HCT116 (cell line): ENCODE measurements around the gene ANKRD63. TPM values are rescaled to one million over a fixed set of nuclear protein-coding genes. Genes with fewer than 3 reads are reported as not detected.

ENCODE experiments used
- ATAC-seq: fragments of 200-7000 bp; cut with Tn5 transposase; 2 replicates; pipeline ENCODE4 v1.9.1; 2020; ENCODE audit warnings: mild to moderate bottlenecking, moderate library complexity
- BruUV-seq: library from RNA; stranded (reverse); fragments of 400-500 nt; replicated peaks from 2 replicates; lab custom pipeline; 2021; lab: Mats Ljungman, UMichigan
- CTCF ChIA-PET: fragments of 300-600 bp; sonication (Branson Sonifier 250); formaldehyde crosslinking; loops from one replicate; lab custom pipeline; 2021; ENCODE audit warnings: antibody characterized with exemption; lab: Charles Lee
- POLR2A ChIA-PET: fragments of 300-600, 350-600 bp; sonication (Branson Sonifier 250); formaldehyde crosslinking; loops from one replicate; lab custom pipeline; 2021; ENCODE audit warnings: antibody characterized with exemption; lab: Charles Lee
- RAD21 ChIA-PET, 2 experiments: fragments of 300-600 bp; sonication (Branson Sonifier 250); formaldehyde crosslinking; loops; one replicate each; lab custom pipeline; 2023; ENCODE audit warnings: low total read pairs in 2 of 2; ENCODE audit not compliant: uncharacterized antibody in 2 of 2, unreplicated experiment in 2 of 2, low non-redundant PET in 1 of 2; lab: Charles Lee
- DNase-seq: peaks from one replicate; pipeline ENCODE4 v3.0.0-alpha.2; 2010; ENCODE audit warnings: low read depth, low spot score
- H2AFZ ChIP-seq: fragments of 200-600 bp; shearing (Covaris generic), sonication (generic); 2 replicates; pipeline ENCODE4 v1.6.1; 2017; ENCODE audit warnings: low read depth, mixed run types, mixed read lengths, antibody characterized with exemption, low read length; ENCODE audit not compliant: poor library complexity, severe bottlenecking
- H3K27ac ChIP-seq: 2 replicates; pipeline ENCODE4 v1.5.1; 2012; ENCODE audit warnings: low read depth, low read length
- H3K27me3 ChIP-seq: fragments of 200-600 bp; sonication (generic); 2 replicates; pipeline ENCODE4 v1.6.1; 2016; ENCODE audit warnings: mixed run types, low read length, mixed read lengths; ENCODE audit not compliant: insufficient read depth
- H3K36me3 ChIP-seq, 2 experiments: fragments of 200-500 bp in 1 of 2; fragments of 200-600 bp in 1 of 2; sonication (Bioruptor generic) in 1 of 2; sonication (generic) in 1 of 2; 2 replicates each; pipeline versions ENCODE4 v1.5.1 to v1.6.1; 2014 to 2016; ENCODE audit warnings: low read length in 2 of 2, inconsistent platforms in 1 of 2, mixed read lengths in 1 of 2, mixed run types in 1 of 2; ENCODE audit not compliant: insufficient read depth in 2 of 2, control insufficient read depth in 1 of 2
- H3K4me1 ChIP-seq, 2 experiments: fragments of 200-600 bp in 1 of 2; sonication (generic) in 1 of 2; 2 replicates each; pipeline versions ENCODE4 v1.5.1 to v1.6.1; 2012 to 2017; ENCODE audit warnings: low read length in 2 of 2, inconsistent platforms in 1 of 2, mild to moderate bottlenecking in 1 of 2, mixed read lengths in 1 of 2, mixed run types in 1 of 2, moderate library complexity in 1 of 2; ENCODE audit not compliant: insufficient read depth in 2 of 2, control insufficient read depth in 1 of 2
- H3K4me2 ChIP-seq: fragments of 200-600 bp; sonication (generic); 2 replicates; pipeline ENCODE4 v1.6.1; 2017; ENCODE audit warnings: mixed run types, low read length, mixed read lengths
- H3K4me3 ChIP-seq, 2 experiments: fragments of 200-600 bp in 1 of 2; sonication (generic) in 1 of 2; replicated peaks in 1 of 2; 2 replicates each; pipeline ENCODE4 v1.5.1; 2011 to 2016; ENCODE audit warnings: low read length in 2 of 2, control low read depth in 1 of 2, low read depth in 1 of 2, mild to moderate bottlenecking in 1 of 2, mixed read lengths in 1 of 2, mixed run types in 1 of 2
- H3K79me2 ChIP-seq: fragments of 200-600 bp; sonication (generic); 2 replicates; pipeline ENCODE4 v1.6.1; 2017; ENCODE audit warnings: mild to moderate bottlenecking, mixed run types, low read length, moderate library complexity, mixed read lengths; ENCODE audit not compliant: insufficient read depth
- H3K9ac ChIP-seq: fragments of 200-600 bp; sonication (generic); 2 replicates; pipeline ENCODE4 v1.6.1; 2016; ENCODE audit warnings: low read length, mixed read lengths
- H3K9me2 ChIP-seq: fragments of 200-600 bp; sonication (generic), shearing (Covaris generic); 2 replicates; pipeline ENCODE4 v1.6.1; 2017; ENCODE audit warnings: mixed run types, mild to moderate bottlenecking, moderate library complexity; ENCODE audit not compliant: insufficient read depth
- H3K9me3 ChIP-seq, 2 experiments: fragments of 200-500 bp in 1 of 2; fragments of 200-600 bp in 1 of 2; sonication (Bioruptor generic) in 1 of 2; sonication (generic) in 1 of 2; 2 replicates each; pipeline ENCODE4 v1.6.1; 2014 to 2017; ENCODE audit warnings: low read length in 2 of 2, mixed read lengths in 2 of 2, inconsistent platforms in 1 of 2, low read depth in 1 of 2, mild to moderate bottlenecking in 1 of 2, mixed run types in 1 of 2, moderate library complexity in 1 of 2; ENCODE audit not compliant: control insufficient read depth in 1 of 2, insufficient read depth in 1 of 2
- H4K20me1 ChIP-seq: fragments of 200-600 bp; sonication (generic), shearing (Covaris generic); 2 replicates; pipeline ENCODE4 v1.6.1; 2017; ENCODE audit warnings: mixed run types, mild to moderate bottlenecking, moderate library complexity; ENCODE audit not compliant: insufficient read depth
- CBX3 ChIP-seq: IDR thresholded peaks from 2 replicates; pipeline ENCODE4 v1.6.1; 2012; ENCODE audit warnings: low read depth
- CEBPB ChIP-seq: IDR thresholded peaks from 2 replicates; pipeline ENCODE4 v1.6.1; 2012; ENCODE audit warnings: low read depth
- EGR1 ChIP-seq: IDR thresholded peaks from 2 replicates; pipeline ENCODE4 v1.6.1; 2012; ENCODE audit warnings: low read depth
- ELF1 ChIP-seq: IDR thresholded peaks from 2 replicates; pipeline ENCODE4 v1.6.1; 2012; ENCODE audit warnings: low read depth, borderline replicate concordance
- EZH2phosphoT487 ChIP-seq: fragments of 200-600 bp; IDR thresholded peaks from 2 replicates; pipeline ENCODE4 v1.6.1; 2018; ENCODE audit warnings: antibody characterized with exemption, borderline replicate concordance
- FOSL1 ChIP-seq: IDR thresholded peaks from 2 replicates; pipeline ENCODE4 v1.6.1; 2012; ENCODE audit warnings: low read depth
- JUND ChIP-seq: IDR thresholded peaks from 2 replicates; pipeline ENCODE4 v1.6.1; 2012
- POLR2A ChIP-seq: IDR thresholded peaks from 2 replicates; pipeline ENCODE4 v1.7.0; 2011; ENCODE audit warnings: borderline replicate concordance; ENCODE audit not compliant: insufficient read depth, insufficient read length; ENCODE audit errors: extremely low read depth
- POLR2AphosphoS5 ChIP-seq: IDR thresholded peaks from 2 replicates; pipeline ENCODE4 v1.6.1; 2011; ENCODE audit warnings: mild to moderate bottlenecking, low read depth, low read length, moderate library complexity
- RAD21 ChIP-seq: IDR thresholded peaks from 2 replicates; pipeline ENCODE4 v1.6.1; 2012; ENCODE audit warnings: low read depth, mild to moderate bottlenecking
- SP1 ChIP-seq: IDR thresholded peaks from 2 replicates; pipeline ENCODE4 v1.6.1; 2012; ENCODE audit warnings: low read depth
- TCF7L2 ChIP-seq: IDR thresholded peaks from 2 replicates; pipeline ENCODE4 v1.7.0; 2011; ENCODE audit warnings: borderline replicate concordance, inconsistent platforms; ENCODE audit not compliant: insufficient read depth, insufficient read length; ENCODE audit errors: extremely low read depth
- YY1 ChIP-seq: IDR thresholded peaks from 2 replicates; pipeline ENCODE4 v1.6.1; 2011; ENCODE audit warnings: low read length, low read depth, moderate library complexity, mild to moderate bottlenecking; ENCODE audit not compliant: insufficient replicate concordance; ENCODE audit errors: extremely low read depth
- ZFX ChIP-seq: fragments of 450-650 bp; IDR thresholded peaks from 2 replicates; pipeline ENCODE4 v1.6.1; 2017
- intact Hi-C: fragments of 100-400 bp; cut with micrococcal nuclease; formaldehyde crosslinking; loops from 2 replicates; pipeline ENCODE4 v1.10.0; 2022
- total RNA-seq: library from RNA; stranded (reverse); gene quantifications from one replicate; pipeline ENCODE4 v1.2.1, GENCODE V29; 2021; ENCODE audit not compliant: unreplicated experiment
- TF ChIP-seq, protein P1 (sequence below): IDR thresholded peaks from 2 replicates; pipeline ENCODE4 v1.6.1; 2012
- TF ChIP-seq, protein P2 (sequence below): IDR thresholded peaks from 2 replicates; pipeline ENCODE4 v1.6.1; 2011; ENCODE audit warnings: mild to moderate bottlenecking, low read length, moderate library complexity; ENCODE audit not compliant: insufficient replicate concordance; ENCODE audit errors: extremely low read depth
- TF ChIP-seq, protein P3 (sequence below), 3 experiments: fragments of 200-600 bp in 1 of 3; sonication (generic) in 1 of 3; IDR thresholded peaks in 2 of 3; conservative IDR thresholded peaks in 1 of 3; 2 replicates each; pipeline ENCODE4 v1.5.1; 2012 to 2017; ENCODE audit warnings: low read depth in 2 of 3, low read length in 2 of 3, antibody characterized with exemption in 1 of 3, borderline replicate concordance in 1 of 3, control low read depth in 1 of 3, mild to moderate bottlenecking in 1 of 3, mixed read lengths in 1 of 3, mixed run types in 1 of 3, moderate library complexity in 1 of 3; ENCODE audit not compliant: insufficient read depth in 1 of 3

The ANKRD63 gene
- total RNA-seq, 1 experiment from 2014 or later, result 0.89 TPM

DNA sequence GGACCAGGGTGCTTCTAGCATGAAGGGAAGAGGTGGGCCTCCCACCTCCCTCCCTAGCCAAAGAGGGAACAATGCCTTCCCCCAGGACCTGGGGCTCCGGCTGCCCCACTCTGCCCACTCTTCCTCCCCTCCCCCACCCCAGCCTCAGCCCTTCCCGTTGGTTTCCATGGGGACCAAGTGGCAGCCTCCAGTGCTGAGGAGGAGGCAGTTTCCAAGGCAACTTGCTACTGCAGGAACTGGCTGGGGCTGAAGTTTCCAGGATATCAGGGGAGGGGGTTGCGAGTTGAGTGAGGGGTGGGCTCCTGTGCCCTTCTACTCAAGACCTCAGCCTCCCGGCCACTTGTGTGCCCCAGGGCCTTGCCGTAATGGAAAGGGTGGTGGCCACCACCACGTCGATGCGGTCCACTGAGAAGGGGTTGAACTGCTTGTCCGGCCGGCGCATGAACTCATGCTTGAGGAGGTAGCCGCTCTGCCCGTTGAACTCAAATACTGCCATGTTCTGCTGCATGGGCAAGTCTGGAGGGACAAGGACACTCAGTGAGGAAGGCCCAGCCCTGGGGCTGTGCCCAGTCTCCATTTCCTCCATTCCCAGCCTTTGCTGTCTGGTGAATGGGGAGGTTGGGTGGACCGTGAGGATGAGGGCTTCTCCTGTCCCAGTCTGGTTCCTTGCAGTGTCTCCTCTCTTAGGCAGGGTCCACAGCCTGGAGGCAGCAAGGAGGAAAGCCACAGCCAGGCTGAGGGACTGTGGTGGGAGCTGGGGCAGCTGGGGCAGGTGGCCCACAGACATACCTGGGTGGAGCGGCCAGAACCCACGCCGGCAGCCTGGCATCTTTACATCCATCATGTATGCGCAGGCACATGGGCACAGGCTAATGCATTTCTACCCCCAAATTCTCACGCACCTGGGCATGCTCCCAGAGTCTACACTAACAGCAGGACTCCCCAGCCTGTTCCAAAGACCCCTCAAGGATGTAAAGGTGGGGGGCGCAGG is 11.3 kb upstream of the ANKRD63 start (continued):
- TF ChIP-seq EZH2phosphoT487, result no peak
- no peak for TF ChIP-seq RAD21

DNA sequence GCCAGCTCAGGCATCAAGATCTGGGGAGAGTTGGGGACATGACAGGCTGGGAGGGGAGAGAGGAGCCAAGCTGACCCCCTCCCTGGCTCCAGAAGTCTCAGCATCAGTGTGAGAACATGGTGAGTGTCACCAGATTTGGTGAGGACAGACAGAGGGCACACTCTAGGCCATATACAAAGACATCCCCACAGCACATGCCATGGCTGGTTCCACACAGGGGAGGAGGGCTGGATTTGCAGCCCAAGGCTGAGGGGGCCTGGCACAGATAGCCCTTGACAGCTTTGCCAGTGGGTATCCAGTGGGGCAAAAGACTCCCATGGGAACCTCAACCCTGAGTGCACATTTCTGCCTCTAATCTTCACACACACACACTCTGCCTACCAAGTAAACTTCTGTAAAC is 10.1 kb upstream of the ANKRD63 start:
- ATAC-seq (no peak), DNase-seq (no peak)
- H3K36me3 ChIP-seq, result no peaks in the 10 kb centered on the region
- ChIA-PET CTCF (interaction anchor here (1.5 kb wide), 1 partner anchor 17 kb away, joined by 4 read pairs; no protein-coding TSS in a partner anchor), POLR2A (no interaction called here), RAD21 (no interaction called here)
- no peak overlapping the region for H3K27ac ChIP-seq
- H2AFZ ChIP-seq, result no peak overlapping the region
- no TSS peak for BruUV-seq
- H3K4me1 ChIP-seq, result peaks cover 35 to 42% of the 10 kb centered on the region in 2 experiments
- intact Hi-C loops, result no loop called here
- H3K4me2 ChIP-seq, result no peak overlapping the region
- H3K79me2 ChIP-seq, result no peaks in the 10 kb centered on the region
- no peaks in the 10 kb centered on the region for H3K9me2 ChIP-seq
- H3K9me3 ChIP-seq, result no peaks in the 10 kb centered on the region
- H3K9ac ChIP-seq, result no peak overlapping the region
- no peak overlapping the region for H3K4me3 ChIP-seq
- no peaks in the 10 kb centered on the region for H3K27me3 ChIP-seq
- TF ChIP-seq ELF1 (no peak), POLR2A (no peak), YY1 (no peak), EGR1 (no peak), ZFX (no peak), SP1 (no peak), TCF7L2 (no peak), JUND (no peak), CEBPB (no peak), EZH2phosphoT487 (no peak), POLR2AphosphoS5 (no peak), FOSL1 (no peak), CBX3 (no peak), RAD21 (no peak)
- TF ChIP-seq, protein P1, sequence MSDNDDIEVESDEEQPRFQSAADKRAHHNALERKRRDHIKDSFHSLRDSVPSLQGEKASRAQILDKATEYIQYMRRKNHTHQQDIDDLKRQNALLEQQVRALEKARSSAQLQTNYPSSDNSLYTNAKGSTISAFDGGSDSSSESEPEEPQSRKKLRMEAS, result no peak
- TF ChIP-seq, protein P2, sequence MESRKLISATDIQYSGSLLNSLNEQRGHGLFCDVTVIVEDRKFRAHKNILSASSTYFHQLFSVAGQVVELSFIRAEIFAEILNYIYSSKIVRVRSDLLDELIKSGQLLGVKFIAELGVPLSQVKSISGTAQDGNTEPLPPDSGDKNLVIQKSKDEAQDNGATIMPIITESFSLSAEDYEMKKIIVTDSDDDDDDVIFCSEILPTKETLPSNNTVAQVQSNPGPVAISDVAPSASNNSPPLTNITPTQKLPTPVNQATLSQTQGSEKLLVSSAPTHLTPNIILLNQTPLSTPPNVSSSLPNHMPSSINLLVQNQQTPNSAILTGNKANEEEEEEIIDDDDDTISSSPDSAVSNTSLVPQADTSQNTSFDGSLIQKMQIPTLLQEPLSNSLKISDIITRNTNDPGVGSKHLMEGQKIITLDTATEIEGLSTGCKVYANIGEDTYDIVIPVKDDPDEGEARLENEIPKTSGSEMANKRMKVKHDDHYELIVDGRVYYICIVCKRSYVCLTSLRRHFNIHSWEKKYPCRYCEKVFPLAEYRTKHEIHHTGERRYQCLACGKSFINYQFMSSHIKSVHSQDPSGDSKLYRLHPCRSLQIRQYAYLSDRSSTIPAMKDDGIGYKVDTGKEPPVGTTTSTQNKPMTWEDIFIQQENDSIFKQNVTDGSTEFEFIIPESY, result no peak
- TF ChIP-seq, protein P3, sequence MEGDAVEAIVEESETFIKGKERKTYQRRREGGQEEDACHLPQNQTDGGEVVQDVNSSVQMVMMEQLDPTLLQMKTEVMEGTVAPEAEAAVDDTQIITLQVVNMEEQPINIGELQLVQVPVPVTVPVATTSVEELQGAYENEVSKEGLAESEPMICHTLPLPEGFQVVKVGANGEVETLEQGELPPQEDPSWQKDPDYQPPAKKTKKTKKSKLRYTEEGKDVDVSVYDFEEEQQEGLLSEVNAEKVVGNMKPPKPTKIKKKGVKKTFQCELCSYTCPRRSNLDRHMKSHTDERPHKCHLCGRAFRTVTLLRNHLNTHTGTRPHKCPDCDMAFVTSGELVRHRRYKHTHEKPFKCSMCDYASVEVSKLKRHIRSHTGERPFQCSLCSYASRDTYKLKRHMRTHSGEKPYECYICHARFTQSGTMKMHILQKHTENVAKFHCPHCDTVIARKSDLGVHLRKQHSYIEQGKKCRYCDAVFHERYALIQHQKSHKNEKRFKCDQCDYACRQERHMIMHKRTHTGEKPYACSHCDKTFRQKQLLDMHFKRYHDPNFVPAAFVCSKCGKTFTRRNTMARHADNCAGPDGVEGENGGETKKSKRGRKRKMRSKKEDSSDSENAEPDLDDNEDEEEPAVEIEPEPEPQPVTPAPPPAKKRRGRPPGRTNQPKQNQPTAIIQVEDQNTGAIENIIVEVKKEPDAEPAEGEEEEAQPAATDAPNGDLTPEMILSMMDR (IDR thresholded peaks at IDR 0.05 in 2 of 3, conservative IDR thresholded peaks at IDR 0.05 in 1 of 3; ENCODE audit: borderline replicate concordance in 1 of 3, insufficient read depth in 1 of 3, low read depth in 2 of 3, low read length in 2 of 3), result no peak
- H4K20me1 ChIP-seq, result no peaks in the 10 kb centered on the region
